Activated naive CD8-positive, alpha-beta T cell treated with anti-CD3 and anti-CD28 coated beads, Interleukin-2, amount 10 ng/mL, durations not matched to agents 7 days and 5 days (primary cell): Measurements from ENCODE around the gene PAX5. TPM values are rescaled to one million over a fixed set of nuclear protein-coding genes. Genes with fewer than 3 reads are reported as not detected.

Experiments
- ATAC-seq: fragments of 150-1000 bp; cut with Tn5 transposase; one replicate; pipeline ENCODE4 v1.10.0; 2021; ENCODE audit warnings: low read depth, moderate library complexity
- POLR2A ChIA-PET: fragments of 350-600 bp; sonication (Branson Sonifier 250); formaldehyde crosslinking; loops from one replicate; lab custom pipeline; 2021; ENCODE audit warnings: antibody characterized with exemption; lab: Charles Lee
- DNase-seq: peaks from one replicate; pipeline ENCODE4 v3.0.0; 2021
- H3K27ac Mint-ChIP-seq: one replicate; pipeline ENCODE4 v1.8.0; 2022; ENCODE audit warnings: mild to moderate bottlenecking, mixed read lengths
- H3K27me3 Mint-ChIP-seq: one replicate; pipeline ENCODE4 v1.8.0; 2022; ENCODE audit warnings: mild to moderate bottlenecking, moderate library complexity, mixed read lengths
- H3K36me3 Mint-ChIP-seq: one replicate; pipeline ENCODE4 v1.8.0; 2021; ENCODE audit warnings: mild to moderate bottlenecking, mixed read lengths
- H3K4me1 Mint-ChIP-seq: one replicate; pipeline ENCODE4 v1.8.0; 2021; ENCODE audit warnings: mixed read lengths
- H3K4me3 Mint-ChIP-seq: one replicate; pipeline ENCODE4 v1.8.0; 2022; ENCODE audit warnings: mild to moderate bottlenecking, moderate library complexity, mixed read lengths
- H3K9me3 Mint-ChIP-seq: one replicate; pipeline ENCODE4 v1.8.0; 2021; ENCODE audit warnings: mixed read lengths
- microRNA-seq: library from miRNA; unstranded; fragments of <30 nt; microRNA quantifications from one replicate; pipeline ENCODE4 v1.2.0, GENCODE V29; 2022
- total RNA-seq, 2 experiments: library from RNA; stranded (reverse); gene quantifications; one replicate each; pipeline ENCODE4 v1.2.3, GENCODE V29; 2021

Gene PAX5
- total RNA-seq, 2 experiments from 2014 or later, result 0.89 to 1.1 TPM

GRCh38 chr9:36798350-36799065, 235.6 kb downstream of the PAX5 start:
- Mint-ChIP-seq H3K4me1 (no peaks in the 10 kb centered on the region), H3K9me3 (peaks cover 2% of the 10 kb centered on the region), H3K27me3 (peaks cover 3% of the 10 kb centered on the region), H3K36me3 (no peaks in the 10 kb centered on the region), H3K27ac (no peak overlapping the region), H3K4me3 (no peak overlapping the region)
- DNase-seq, result no peak
- POLR2A ChIA-PET, result no interaction called here
- no peak for ATAC-seq

GRCh38 chr9:36797471-36798220, 236.4 kb downstream of the PAX5 start:
- H3K36me3 Mint-ChIP-seq, result no peaks in the 10 kb centered on the region

GRCh38 chr9:36796671-36797419, 237.2 kb downstream of the PAX5 start:
- Mint-ChIP-seq H3K9me3 (peaks cover 8% of the 10 kb centered on the region), H3K27me3 (peaks cover 3% of the 10 kb centered on the region), H3K36me3 (no peaks in the 10 kb centered on the region), H3K4me1 (no peaks in the 10 kb centered on the region), H3K27ac (no peak overlapping the region), H3K4me3 (no peak overlapping the region)
- ATAC-seq (no peak), DNase-seq (no peak)
- POLR2A ChIA-PET, result no interaction called here

More at GRCh38 chr9:36797471-36798220, 236.4 kb downstream of the PAX5 start:
- DNase-seq (no peak), ATAC-seq (no peak)
- no peak overlapping the region for H3K4me3 Mint-ChIP-seq
- H3K9me3 Mint-ChIP-seq, result peaks cover 6% of the 10 kb centered on the region
- H3K27ac Mint-ChIP-seq, result no peak overlapping the region
- POLR2A ChIA-PET, result no interaction called here
- H3K4me1 Mint-ChIP-seq, result no peaks in the 10 kb centered on the region
- H3K27me3 Mint-ChIP-seq, result peaks cover 3% of the 10 kb centered on the region

GRCh38 chr9:36794461-36794860, 239.6 kb downstream of the PAX5 start:
- peaks cover 9% of the 10 kb centered on the region for H3K9me3 Mint-ChIP-seq
- POLR2A ChIA-PET, result no interaction called here
- H3K27me3 Mint-ChIP-seq, result no peaks in the 10 kb centered on the region
- ATAC-seq, result no peak
- no peak for DNase-seq
- H3K4me3 Mint-ChIP-seq, result no peak overlapping the region
- no peaks in the 10 kb centered on the region for H3K4me1 Mint-ChIP-seq
- no peak overlapping the region for H3K27ac Mint-ChIP-seq
- H3K36me3 Mint-ChIP-seq, result no peaks in the 10 kb centered on the region

- DNase-seq (no peak), ATAC-seq (no peak)
- Mint-ChIP-seq H3K27ac (no peak overlapping the region), H3K9me3 (peaks cover 9% of the 10 kb centered on the region), H3K4me3 (no peak overlapping the region), H3K4me1 (no peaks in the 10 kb centered on the region), H3K36me3 (no peaks in the 10 kb centered on the region), H3K27me3 (no peaks in the 10 kb centered on the region)
- POLR2A ChIA-PET, result no interaction called here
These were observed 240.8 kb downstream of the PAX5 start for GRCh38 chr9:36793277-36793676.

- no peak overlapping the region for H3K27ac Mint-ChIP-seq
- H3K4me1 Mint-ChIP-seq, result no peaks in the 10 kb centered on the region
- DNase-seq (no peak), ATAC-seq (no peak)
- H3K36me3 Mint-ChIP-seq, result no peaks in the 10 kb centered on the region
- POLR2A ChIA-PET, result no interaction called here
- peaks cover 3% of the 10 kb centered on the region for H3K27me3 Mint-ChIP-seq
- H3K9me3 Mint-ChIP-seq, result peaks cover 9% of the 10 kb centered on the region
- no peak overlapping the region for H3K4me3 Mint-ChIP-seq
These were observed 242.7 kb downstream of the PAX5 start for GRCh38 chr9:36791222-36791950.

- no peak for DNase-seq
- H3K4me1 Mint-ChIP-seq, result no peaks in the 10 kb centered on the region
- H3K27ac Mint-ChIP-seq, result no peak overlapping the region
- POLR2A ChIA-PET, result no interaction called here
- H3K4me3 Mint-ChIP-seq, result no peak overlapping the region
- no peaks in the 10 kb centered on the region for H3K36me3 Mint-ChIP-seq
- ATAC-seq, result no peak
- peaks cover 9% of the 10 kb centered on the region for H3K9me3 Mint-ChIP-seq
- peaks cover 3% of the 10 kb centered on the region for H3K27me3 Mint-ChIP-seq
These were observed 244.2 kb downstream of the PAX5 start for GRCh38 chr9:36789886-36790285.

- POLR2A ChIA-PET, result interaction anchor here (0.7 kb wide), 1 partner anchor 544 kb away, joined by 3 read pairs; no protein-coding TSS in a partner anchor
- no peak overlapping the region for H3K27ac Mint-ChIP-seq
- ATAC-seq (no peak), DNase-seq (no peak)
- H3K27me3 Mint-ChIP-seq, result peaks cover 3% of the 10 kb centered on the region
- H3K4me1 Mint-ChIP-seq, result no peaks in the 10 kb centered on the region
- no peaks in the 10 kb centered on the region for H3K36me3 Mint-ChIP-seq
- peaks cover 8% of the 10 kb centered on the region for H3K9me3 Mint-ChIP-seq
- no peak overlapping the region for H3K4me3 Mint-ChIP-seq
These were observed 245.5 kb downstream of the PAX5 start for GRCh38 chr9:36788534-36788933.

- no peak overlapping the region for H3K4me3 Mint-ChIP-seq
- H3K36me3 Mint-ChIP-seq, result no peaks in the 10 kb centered on the region
- DNase-seq, result no peak
- H3K27ac Mint-ChIP-seq, result no peak overlapping the region
- H3K9me3 Mint-ChIP-seq, result peaks cover 3% of the 10 kb centered on the region
- no peaks in the 10 kb centered on the region for H3K4me1 Mint-ChIP-seq
- peaks cover 3% of the 10 kb centered on the region for H3K27me3 Mint-ChIP-seq
- POLR2A ChIA-PET, result no interaction called here
- ATAC-seq, result no peak
These were observed 246.4 kb downstream of the PAX5 start for GRCh38 chr9:36787709-36788108.

Small RNAs within 50 kb of the gene (microRNA-seq; reads per million reads assigned to microRNA genes)
- gene MIR4475 (not detected), gene MIR4476 (not detected), gene MIR4540 (not detected)

Other genes starting within 250 kb of the PAX5 start
- 10 to 100 TPM; 32.8 to 33.5 TPM for gene ZCCHC7, start 86.3 kb upstream of the PAX5 start, total RNA-seq